Measurements from ENCODE around the gene TFRC.

DNA sequence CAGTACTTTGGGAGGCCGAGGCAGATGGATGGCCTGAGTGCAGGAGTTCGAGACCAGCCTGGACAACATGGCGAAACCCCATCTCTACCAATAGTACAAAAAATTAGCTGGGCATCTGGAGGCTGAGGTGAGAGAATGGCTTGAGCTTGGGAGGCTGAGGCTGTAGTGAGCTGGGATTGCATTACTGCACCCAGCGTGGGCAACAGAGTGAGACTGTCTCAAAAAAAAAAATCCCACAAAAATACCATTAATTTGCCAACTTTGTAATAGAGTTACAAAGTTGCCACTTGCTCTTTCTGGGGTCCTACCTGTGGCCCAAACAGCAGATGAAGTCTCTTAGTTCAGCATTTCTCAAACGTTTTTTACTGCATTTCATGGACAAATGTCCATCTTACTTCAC lies 6.0 kb upstream of the TFRC start:
- TF ChIP-seq POLR2A (IDR thresholded peaks at IDR 0.05): no peak
- TF ChIP-seq, protein P1, sequence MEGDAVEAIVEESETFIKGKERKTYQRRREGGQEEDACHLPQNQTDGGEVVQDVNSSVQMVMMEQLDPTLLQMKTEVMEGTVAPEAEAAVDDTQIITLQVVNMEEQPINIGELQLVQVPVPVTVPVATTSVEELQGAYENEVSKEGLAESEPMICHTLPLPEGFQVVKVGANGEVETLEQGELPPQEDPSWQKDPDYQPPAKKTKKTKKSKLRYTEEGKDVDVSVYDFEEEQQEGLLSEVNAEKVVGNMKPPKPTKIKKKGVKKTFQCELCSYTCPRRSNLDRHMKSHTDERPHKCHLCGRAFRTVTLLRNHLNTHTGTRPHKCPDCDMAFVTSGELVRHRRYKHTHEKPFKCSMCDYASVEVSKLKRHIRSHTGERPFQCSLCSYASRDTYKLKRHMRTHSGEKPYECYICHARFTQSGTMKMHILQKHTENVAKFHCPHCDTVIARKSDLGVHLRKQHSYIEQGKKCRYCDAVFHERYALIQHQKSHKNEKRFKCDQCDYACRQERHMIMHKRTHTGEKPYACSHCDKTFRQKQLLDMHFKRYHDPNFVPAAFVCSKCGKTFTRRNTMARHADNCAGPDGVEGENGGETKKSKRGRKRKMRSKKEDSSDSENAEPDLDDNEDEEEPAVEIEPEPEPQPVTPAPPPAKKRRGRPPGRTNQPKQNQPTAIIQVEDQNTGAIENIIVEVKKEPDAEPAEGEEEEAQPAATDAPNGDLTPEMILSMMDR (IDR thresholded peaks at IDR 0.05): no peak
